ENCODE data around the gene SERP2.

SERP2 gene

DNA sequence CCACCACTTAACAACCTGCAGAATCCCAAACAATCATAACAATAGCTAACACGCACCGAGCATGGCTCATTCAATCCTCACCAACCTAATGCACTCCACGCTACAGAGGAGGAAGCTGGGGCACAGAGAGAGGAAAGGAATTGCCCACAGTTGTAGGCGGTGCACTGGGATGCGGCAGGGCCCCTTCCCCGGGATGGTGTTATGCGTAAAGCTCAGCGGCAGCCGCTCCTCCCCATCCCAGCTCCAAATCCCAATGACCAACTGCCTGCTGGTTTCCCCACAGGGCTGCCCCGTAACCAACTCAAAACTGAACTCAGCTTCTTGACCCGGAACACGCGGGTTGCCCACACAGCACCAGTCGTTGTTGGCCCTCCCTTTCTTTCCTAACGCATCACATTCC, 42.2 kb downstream of the SERP2 start:
- FAIRE-seq = no peak

GRCh38 chr13:44416301-44416700, 42.7 kb downstream of the SERP2 start:
- no peak for FAIRE-seq

DNA sequence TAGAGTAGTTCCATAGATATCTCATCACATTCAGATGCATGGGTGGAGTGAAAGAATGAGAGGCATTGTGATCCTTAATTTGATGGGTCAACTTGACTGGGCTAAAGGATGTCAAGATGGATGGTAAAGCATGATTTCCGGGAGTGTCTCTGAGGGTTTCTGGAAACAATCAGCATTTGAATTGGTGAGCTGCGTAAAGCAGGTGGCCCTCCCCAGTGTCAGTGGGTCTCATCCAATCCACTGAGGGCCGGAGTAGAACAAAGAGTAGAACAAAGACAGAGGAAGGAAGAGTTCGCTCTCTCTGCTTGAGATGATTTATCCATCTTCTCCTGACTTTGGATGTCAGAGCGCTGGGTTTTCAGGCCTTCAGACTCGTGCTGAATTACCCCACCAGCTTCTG, 43.1 kb downstream of the SERP2 start:
- no peak for FAIRE-seq

DNA sequence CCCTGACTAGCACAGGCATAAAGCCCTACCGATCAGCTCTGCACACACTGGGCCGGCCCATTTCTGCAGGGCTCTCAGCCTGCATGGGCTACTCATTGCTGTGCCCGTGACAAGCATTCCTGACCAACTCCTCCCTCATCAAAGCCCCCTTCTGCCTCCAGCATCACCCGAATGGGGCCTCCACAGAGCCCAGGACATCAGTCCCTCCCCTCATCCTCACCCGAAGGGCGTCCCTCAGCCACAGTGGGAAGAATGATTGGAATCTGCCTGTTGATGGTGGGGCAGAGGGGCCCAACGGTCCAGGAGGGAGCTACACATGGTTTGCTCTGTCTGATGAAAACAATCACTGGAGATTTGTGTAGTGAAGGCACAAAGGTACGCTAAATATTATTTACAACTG, 43.8 kb downstream of the SERP2 start:
- FAIRE-seq = no peak

DNA sequence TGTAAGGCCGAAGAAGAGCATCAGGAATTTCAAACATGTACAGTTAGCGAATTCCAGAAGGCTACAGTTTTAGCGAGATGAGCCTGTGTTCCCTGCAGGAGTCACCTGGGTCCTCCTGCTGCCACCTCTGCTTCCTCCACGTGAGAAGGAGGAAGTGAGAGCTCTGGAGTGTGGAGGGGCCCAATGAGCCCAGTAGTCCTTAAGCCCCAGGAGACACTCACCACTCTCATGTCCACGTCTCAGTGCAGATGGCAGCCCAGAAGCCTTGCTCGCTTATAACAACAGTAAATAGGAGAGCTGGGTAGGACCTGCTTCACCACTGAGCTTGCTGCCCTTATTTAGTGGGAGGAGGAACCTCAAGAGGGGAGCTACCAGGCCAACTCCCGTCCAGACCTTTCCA, 44.3 kb downstream of the SERP2 start:
- no peak for FAIRE-seq

DNA sequence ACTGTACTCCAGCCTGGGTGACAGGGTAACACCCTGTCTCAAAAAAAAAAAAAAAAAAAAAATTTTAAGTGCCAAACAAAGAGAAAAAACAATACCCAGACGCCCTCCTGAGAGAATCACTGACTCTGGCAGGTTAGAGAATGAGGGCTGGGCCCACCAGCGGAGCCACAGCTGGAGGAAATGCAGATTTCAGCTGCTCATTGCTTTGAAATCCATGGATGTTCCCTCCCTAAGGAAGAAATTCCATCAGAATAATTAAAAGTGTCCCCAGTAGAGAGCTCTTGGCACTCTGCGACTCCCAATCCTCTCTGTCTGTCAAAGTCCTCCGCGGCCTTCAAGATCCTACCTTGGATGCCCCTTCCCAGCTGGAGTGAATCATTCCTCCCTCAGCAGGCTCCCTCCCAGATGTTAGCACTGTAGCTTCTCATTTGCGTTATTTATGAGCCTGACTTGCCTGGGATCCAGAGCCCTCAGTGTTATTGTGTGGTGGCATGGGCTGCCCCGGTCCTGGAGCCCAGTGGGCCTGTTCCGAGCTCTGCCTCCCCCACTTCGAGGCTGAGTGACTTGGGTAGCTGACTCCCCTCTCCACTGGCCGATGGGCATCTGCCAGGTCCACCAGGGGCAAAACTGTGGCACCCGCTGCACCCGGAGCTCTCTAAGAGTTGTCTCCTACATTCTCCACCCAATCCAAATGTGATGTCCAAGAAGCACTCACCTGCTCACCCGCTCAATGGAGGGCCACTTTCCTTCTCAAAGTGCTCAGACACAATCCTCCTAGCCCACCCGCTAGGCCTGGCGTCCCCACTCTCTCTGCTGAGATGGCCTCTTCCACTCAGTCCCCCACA, 47.0 kb downstream of the SERP2 start:
- no peak for FAIRE-seq

- FAIRE-seq = no peak
These were observed 48.4 kb downstream of the SERP2 start for GRCh38 chr13:44421853-44422525.

GRCh38 chr13:44422755-44423643, 49.4 kb downstream of the SERP2 start:
- FAIRE-seq = no peak

DNA sequence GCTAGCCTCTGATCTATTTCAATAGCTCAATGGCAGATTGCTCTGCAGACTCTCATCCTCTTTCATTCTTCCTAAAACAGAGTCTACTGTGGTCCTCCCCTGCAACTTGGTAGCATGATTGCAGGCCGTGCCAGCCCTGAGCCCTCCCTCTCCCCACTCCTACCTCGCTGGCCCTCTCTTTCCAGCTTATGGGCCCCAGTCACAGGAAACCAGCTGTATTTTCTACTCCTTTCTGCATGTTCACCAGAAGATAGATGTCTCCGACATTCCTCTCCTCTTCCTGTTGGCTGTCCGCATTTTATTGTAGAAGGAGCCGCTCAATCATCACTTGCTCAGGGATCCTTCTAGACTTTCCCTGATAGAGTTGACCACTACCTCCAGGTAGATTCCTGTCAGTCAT, 50.2 kb downstream of the SERP2 start:
- no peak for FAIRE-seq

- no peak for FAIRE-seq
These were observed 51.6 kb downstream of the SERP2 start for GRCh38 chr13:44425041-44425814.

DNA sequence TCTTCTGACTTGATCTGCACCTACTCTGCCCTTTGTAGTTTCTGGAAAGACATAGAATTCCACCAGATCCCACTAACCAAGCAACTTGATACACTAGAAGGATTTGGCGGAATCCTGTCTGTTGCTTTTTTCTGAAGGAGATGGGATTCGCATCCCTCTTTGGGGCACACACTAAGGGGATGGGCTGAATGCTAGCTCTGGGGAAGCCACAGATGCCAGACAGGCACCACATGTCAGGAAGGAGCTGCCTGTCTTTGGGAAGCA, 52.1 kb downstream of the SERP2 start:
- FAIRE-seq = no peak

DNA sequence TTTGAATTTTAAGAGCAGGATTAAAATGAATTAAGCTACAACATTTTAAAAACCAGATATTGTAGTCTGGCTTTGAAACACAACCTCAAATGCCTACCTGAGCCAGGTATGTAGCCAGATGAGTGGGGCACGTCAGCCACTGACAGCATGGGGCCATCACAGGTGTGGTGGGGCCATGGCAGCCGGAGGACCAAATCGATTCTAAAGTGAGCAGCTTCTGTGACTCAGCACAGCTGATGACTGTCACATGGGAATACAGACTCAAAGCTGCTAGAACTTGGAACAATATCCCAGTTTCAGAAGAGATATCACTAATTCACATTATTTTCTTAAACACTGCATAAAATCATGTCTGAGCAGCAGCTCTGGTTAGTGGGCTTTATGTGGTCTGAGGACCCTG, 52.8 kb downstream of the SERP2 start:
- no peak for FAIRE-seq

DNA sequence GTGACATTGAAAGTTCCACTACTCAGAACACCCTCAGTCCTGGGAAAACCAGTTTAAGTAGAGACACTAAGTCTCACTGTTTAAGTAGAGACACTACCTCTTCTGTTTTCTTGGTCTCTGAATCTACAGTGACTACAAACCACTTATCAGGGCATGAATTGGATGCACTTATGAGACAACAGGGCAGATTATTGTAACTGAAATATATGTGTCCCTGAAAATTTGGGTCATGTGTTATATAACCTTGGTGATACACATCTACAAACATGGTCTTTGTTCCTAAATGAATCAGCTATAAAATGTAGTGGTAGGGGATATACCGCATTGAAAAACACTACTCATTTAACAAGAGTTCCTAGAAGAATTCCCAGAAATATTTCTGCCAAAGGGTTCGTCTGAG, 55.7 kb downstream of the SERP2 start:
- no peak for FAIRE-seq

- no peak for FAIRE-seq
These were observed 57.5 kb downstream of the SERP2 start for GRCh38 chr13:44431150-44431549.

DNA sequence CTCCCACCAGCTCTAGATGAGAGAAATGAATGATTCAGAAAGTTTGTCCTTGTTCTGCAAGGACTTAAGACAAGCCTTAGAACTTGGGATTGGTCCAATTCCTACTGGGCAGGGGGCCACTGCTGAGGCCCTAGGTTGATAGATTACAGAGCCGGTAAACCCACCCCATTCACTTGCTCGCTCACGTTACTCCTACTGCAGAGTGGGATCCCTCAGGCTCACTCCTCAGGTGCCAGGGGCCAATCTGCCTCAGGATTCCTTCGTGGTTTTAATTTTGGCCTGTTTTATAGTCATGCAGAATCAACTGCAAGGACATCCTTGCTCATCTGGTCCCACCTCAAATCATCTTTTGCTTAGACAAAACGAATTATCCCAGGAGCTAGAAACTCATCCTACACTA, 59.0 kb downstream of the SERP2 start:
- FAIRE-seq = no peak

- no peak for FAIRE-seq
These were observed 60.5 kb downstream of the SERP2 start for GRCh38 chr13:44433863-44434765.

GRCh38 chr13:44434766-44435141, 61.1 kb downstream of the SERP2 start:
- FAIRE-seq = no peak

DNA sequence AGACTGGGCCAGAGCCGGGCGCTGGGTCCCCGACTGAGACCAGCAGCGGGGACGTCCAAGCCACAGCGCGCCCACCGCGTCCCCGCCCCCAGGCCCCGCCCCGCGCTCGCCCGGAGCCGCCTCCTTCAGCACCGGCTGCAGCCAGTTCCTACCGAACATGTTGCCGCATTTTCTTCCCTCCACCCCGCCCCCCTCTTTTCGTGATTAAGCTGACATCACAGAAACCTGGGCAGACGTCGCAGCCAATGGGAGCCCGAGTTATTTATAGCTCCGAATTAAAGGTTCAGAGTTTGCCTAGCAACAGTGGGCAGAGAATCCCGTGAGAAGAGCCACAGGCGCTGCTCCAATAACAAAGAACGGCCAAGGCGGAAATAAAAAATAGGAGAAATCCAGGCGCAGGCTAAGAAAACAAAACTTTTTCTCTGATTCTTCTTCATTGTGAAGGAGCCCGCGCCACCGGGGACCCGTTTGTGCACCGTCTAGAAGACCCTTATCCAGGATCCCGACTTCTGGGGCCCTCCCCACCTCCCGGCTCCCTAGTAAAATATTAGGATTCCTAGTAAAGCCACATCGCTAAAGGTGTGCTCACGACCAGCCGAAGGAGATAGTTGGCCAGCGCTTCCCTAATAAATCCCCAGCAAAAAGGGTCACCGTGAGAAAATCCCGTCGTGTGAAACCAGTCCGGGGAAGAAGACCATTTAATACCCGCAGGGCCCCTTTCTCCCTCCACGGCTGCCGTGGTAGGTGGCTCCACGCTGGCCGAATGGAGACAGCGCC, 61.7 kb downstream of the SERP2 start:
- peak; percentile 86 for FAIRE-seq

GRCh38 chr13:44435919-44436510, 62.4 kb downstream of the SERP2 start:
- FAIRE-seq = no peak

- peak; percentile 82 for FAIRE-seq
These were observed 63.1 kb downstream of the SERP2 start for GRCh38 chr13:44436589-44437337.

Data from TTC549 (cell line).